GM23248 (cell line): ENCODE data around the gene MC1R. TPM values are rescaled to one million over a fixed set of nuclear protein-coding genes. Genes with fewer than 3 reads are reported as not detected.

ENCODE experiments used
- DNase-seq: peaks from one replicate; pipeline ENCODE4 v3.0.0-alpha.2; 2015
- H2AFZ ChIP-seq: fragments of 200-600 bp; sonication (generic); 2 replicates; pipeline ENCODE4 v1.6.1; 2016; ENCODE audit warnings: antibody characterized with exemption
- H3F3A ChIP-seq: fragments of 200-600 bp; sonication (generic); 2 replicates; pipeline ENCODE4 v1.6.1; 2016; ENCODE audit warnings: mild to moderate bottlenecking, antibody characterized with exemption, mixed run types; ENCODE audit not compliant: insufficient read depth
- H3K27ac ChIP-seq: fragments of 200-600 bp; sonication (generic); 2 replicates; pipeline ENCODE4 v1.5.1; 2016; ENCODE audit warnings: mild to moderate bottlenecking
- H3K27me3 ChIP-seq: fragments of 200-600 bp; sonication (generic); replicated peaks from 2 replicates; pipeline ENCODE4 v1.6.1; 2016; ENCODE audit warnings: mild to moderate bottlenecking; ENCODE audit not compliant: insufficient read depth
- H3K36me3 ChIP-seq: fragments of 200-600 bp; sonication (generic); 2 replicates; pipeline ENCODE4 v1.6.1; 2016; ENCODE audit warnings: low read depth, mild to moderate bottlenecking
- H3K4me1 ChIP-seq: fragments of 200-600 bp; sonication (generic); 2 replicates; pipeline ENCODE4 v1.6.1; 2016; ENCODE audit warnings: mild to moderate bottlenecking; ENCODE audit not compliant: insufficient read depth
- H3K4me2 ChIP-seq: fragments of 200-600 bp; sonication (generic); one replicate; pipeline ENCODE4 v1.6.1; 2016; ENCODE audit warnings: mild to moderate bottlenecking; ENCODE audit not compliant: unreplicated experiment
- H3K4me3 ChIP-seq: fragments of 200-600 bp; sonication (generic); 2 replicates; pipeline ENCODE4 v1.5.1; 2016; ENCODE audit warnings: mild to moderate bottlenecking
- H3K79me2 ChIP-seq: fragments of 200-600 bp; sonication (generic); 2 replicates; pipeline ENCODE4 v1.6.1; 2016; ENCODE audit warnings: mild to moderate bottlenecking; ENCODE audit not compliant: insufficient read depth
- H3K9ac ChIP-seq: fragments of 200-600 bp; sonication (generic); 2 replicates; pipeline ENCODE4 v1.6.1; 2016; ENCODE audit warnings: mild to moderate bottlenecking
- H3K9me2 ChIP-seq: fragments of 200-600 bp; sonication (generic); 2 replicates; pipeline ENCODE4 v1.6.1; 2016; ENCODE audit warnings: mixed run types, mild to moderate bottlenecking, moderate library complexity; ENCODE audit not compliant: insufficient read depth
- H3K9me3 ChIP-seq: fragments of 200-600 bp; sonication (generic); one replicate; pipeline ENCODE4 v1.6.1; 2017; ENCODE audit warnings: low read depth
- H4K20me1 ChIP-seq: fragments of 200-600 bp; sonication (generic); 2 replicates; pipeline ENCODE4 v1.6.0; 2016; ENCODE audit not compliant: insufficient read depth
- EZH2 ChIP-seq: fragments of 200-600 bp; sonication (generic); IDR thresholded peaks from 2 replicates; pipeline ENCODE4 v1.6.1; 2018; ENCODE audit warnings: antibody characterized with exemption, mild to moderate bottlenecking; ENCODE audit not compliant: insufficient read depth, poor library complexity, severe bottlenecking
- EZH2phosphoT487 ChIP-seq: fragments of 200-600 bp; sonication (generic); IDR thresholded peaks from 2 replicates; pipeline ENCODE4 v1.6.1; 2018; ENCODE audit warnings: antibody characterized with exemption, moderate library complexity, mild to moderate bottlenecking, low read depth; ENCODE audit not compliant: insufficient read depth
- WGBS, 2 experiments: methylation state at CpG; one replicate each; pipeline ENCODE4 v1.1.6; 2015 to 2017; ENCODE audit warnings: low lambda C conversion rate in 2 of 2, low coverage in 1 of 2; ENCODE audit errors: missing lambda C conversion rate in 2 of 2; 5-methylcytosine and 5-hydroxymethylcytosine counted together
- in situ Hi-C: fragments of 300-500 bp; cut with MboI; formaldehyde crosslinking; loops from 2 replicates; pipeline ENCODE4 v1.15.0; 2020
- polyA plus RNA-seq: library from polyadenylated mRNA; unstranded; fragments of >200 nt; fragmentation: Nextera tagmentation; extraction: Ambion mirVana; gene quantifications from 2 replicates; pipeline ENCODE4 v1.2.1, GENCODE V29; 2016
- total RNA-seq: library from RNA; depleted of rRNA; stranded (reverse); fragments of >200 nt; shearing (Covaris generic); gene quantifications from 2 replicates; pipeline ENCODE4 v1.2.3, GENCODE V29; 2014

MC1R gene
- total and polyA plus RNA-seq, 2 experiments from 2014 or later: 3.8 to 5.6 TPM

- no peaks in the 10 kb centered on the region for H4K20me1 ChIP-seq
- H3K9ac ChIP-seq: no peak overlapping the region
- H3K36me3 ChIP-seq: peaks cover 20% of the 10 kb centered on the region; the same call in 1 of the 2 replicates
- H3K9me2 ChIP-seq: no peaks in the 10 kb centered on the region
- H2AFZ ChIP-seq: no peak overlapping the region
- H3K4me3 ChIP-seq: no peak overlapping the region
- in situ Hi-C loops: no loop called here
- DNase-seq: no peak
- H3F3A ChIP-seq: no peaks in the 10 kb centered on the region
- TF ChIP-seq EZH2phosphoT487 (no peak), EZH2 (no peak)
- 0 out of 2 replicates have a peak, but pooled peaks cover 4% of the 10 kb centered on the region for H3K4me1 ChIP-seq
- 96 to 98% methylated on average over 8 to 13 of the region's 13 CpGs for WGBS, 2 experiments
- no peak overlapping the region for H3K27ac ChIP-seq
- H3K9me3 ChIP-seq: no peaks in the 10 kb centered on the region
- H3K27me3 ChIP-seq: no peaks in the 10 kb centered on the region
- no peak overlapping the region for H3K4me2 ChIP-seq
- H3K79me2 ChIP-seq: no peaks in the 10 kb centered on the region
Observed at GRCh38 chr16:89907055-89907814, 11.4 kb upstream of the MC1R start.

GRCh38 chr16:89908236-89908635, 10.4 kb upstream of the MC1R start:
- TF ChIP-seq EZH2phosphoT487 (no peak), EZH2 (no peak)
- WGBS, 2 experiments: 89 to 100% methylated on average over 1 to 4 of the region's 4 CpGs
- H3F3A ChIP-seq: no peaks in the 10 kb centered on the region
- no peak overlapping the region for H3K4me3 ChIP-seq
- H3K27me3 ChIP-seq: no peaks in the 10 kb centered on the region
- in situ Hi-C loops: no loop called here
- no peaks in the 10 kb centered on the region for H3K79me2 ChIP-seq
- H3K9ac ChIP-seq: no peak overlapping the region
- H3K27ac ChIP-seq: no peak overlapping the region
- H3K36me3 ChIP-seq: peaks cover 20% of the 10 kb centered on the region; the same call in 1 of the 2 replicates
- H3K9me3 ChIP-seq: no peaks in the 10 kb centered on the region
- H3K9me2 ChIP-seq: no peaks in the 10 kb centered on the region
- 0 out of 2 replicates have a peak, but pooled peaks cover 4% of the 10 kb centered on the region for H3K4me1 ChIP-seq
- no peak for DNase-seq
- no peak overlapping the region for H2AFZ ChIP-seq
- H4K20me1 ChIP-seq: no peaks in the 10 kb centered on the region
- no peak overlapping the region for H3K4me2 ChIP-seq

GRCh38 chr16:89909777-89910716, 8.6 kb upstream of the MC1R start:
- H3K36me3 ChIP-seq: peaks cover 20% of the 10 kb centered on the region; the same call in 1 of the 2 replicates
- no peak overlapping the region for H2AFZ ChIP-seq

DNA sequence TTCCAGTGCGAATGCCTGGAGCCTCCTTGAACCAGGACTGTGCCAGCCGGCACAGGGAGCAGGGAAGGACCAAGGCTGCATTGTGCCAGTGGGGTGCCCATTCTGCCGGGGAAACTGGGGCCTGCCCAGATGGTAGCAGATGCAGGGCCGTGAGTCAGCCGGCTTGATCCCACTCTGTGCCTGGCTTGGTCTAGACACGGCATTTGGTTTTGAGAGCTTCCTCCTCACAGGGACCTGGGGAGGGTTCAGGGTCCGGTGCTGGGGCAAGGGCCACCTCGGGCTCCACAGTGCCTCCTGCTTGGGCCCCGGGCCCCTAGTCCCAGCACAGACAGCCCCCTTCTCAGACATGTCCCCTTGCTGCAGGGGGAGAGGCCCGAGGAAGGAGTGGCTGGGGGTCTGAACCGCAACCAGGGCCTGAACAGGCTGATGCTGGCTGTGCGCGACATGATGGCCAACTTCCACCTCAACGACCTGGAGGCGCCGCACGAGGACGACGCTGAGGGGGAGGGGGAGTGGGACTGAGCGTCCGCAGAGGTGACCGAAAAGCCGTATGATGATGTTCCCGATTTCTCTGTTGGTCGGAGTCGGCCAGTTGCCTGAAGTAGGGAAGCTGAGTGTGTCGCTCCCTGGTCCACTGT, 7.8 kb upstream of the MC1R start:
- in situ Hi-C loops: no loop called here

More at GRCh38 chr16:89909777-89910716, 8.6 kb upstream of the MC1R start:
- no peaks in the 10 kb centered on the region for H3K79me2 ChIP-seq
- H3K27ac ChIP-seq: 0 out of 2 replicates have a peak overlapping the region, but pooled peaks have one; percentile 24
- H3K4me3 ChIP-seq: no peak overlapping the region
- peak; percentile 93 for DNase-seq
- H3K9me2 ChIP-seq: no peaks in the 10 kb centered on the region
- in situ Hi-C loops: no loop called here
- H3K27me3 ChIP-seq: no peaks in the 10 kb centered on the region
- TF ChIP-seq EZH2phosphoT487: no peak
- no peak for TF ChIP-seq EZH2
- WGBS, 2 experiments: 60 to 63% methylated on average over 40 to 47 of the region's 47 CpGs
- H3K9me3 ChIP-seq: no peaks in the 10 kb centered on the region
- no peak overlapping the region for H3K4me2 ChIP-seq
- H3K9ac ChIP-seq: no peak overlapping the region
- no peaks in the 10 kb centered on the region for H3F3A ChIP-seq
- H4K20me1 ChIP-seq: no peaks in the 10 kb centered on the region
- H3K4me1 ChIP-seq: 0 out of 2 replicates have a peak, but pooled peaks cover 4% of the 10 kb centered on the region

More for the DNA sequence above, 7.8 kb upstream of the MC1R start:
- Histone ChIP-seq H4K20me1 (no peaks in the 10 kb centered on the region), H2AFZ (no peak overlapping the region), H3K27ac (no peak overlapping the region), H3K9me3 (no peaks in the 10 kb centered on the region), H3K4me2 (no peak overlapping the region), H3K79me2 (no peaks in the 10 kb centered on the region), H3K9ac (no peak overlapping the region), H3K27me3 (no peaks in the 10 kb centered on the region), H3K4me1 (0 out of 2 replicates have a peak, but pooled peaks cover 4% of the 10 kb centered on the region), H3K4me3 (no peak overlapping the region), H3K9me2 (no peaks in the 10 kb centered on the region), H3K36me3 (peaks cover 20% of the 10 kb centered on the region; the same call in 1 of the 2 replicates), H3F3A (no peaks in the 10 kb centered on the region)
- WGBS, 2 experiments: 93 to 97% methylated on average over 25 to 27 of the region's 27 CpGs
- no peak for DNase-seq
- TF ChIP-seq EZH2phosphoT487 (no peak), EZH2 (no peak)
